Spleen (tissue), 11 donors: ENCODE measurements around the gene FBP1. TPM values are rescaled to one million over a fixed set of nuclear protein-coding genes. Genes with fewer than 3 reads are reported as not detected.

Experiments used
- DNase-seq: peaks from one replicate; pipeline ENCODE4 v3.0.0-alpha.2; 2020
- H3K27ac ChIP-seq, 8 donors: fragments of 200-600 bp; sonication (generic) in 7 of 8; 1 replicate in 4 of 8; 2 replicates in 4 of 8; pipeline versions ENCODE4 v1.5.0 to v1.8.0; 2016 to 2021; ENCODE audit warnings: inconsistent platforms in 4 of 8, mild to moderate bottlenecking in 4 of 8, moderate library complexity in 1 of 8
- H3K27me3 ChIP-seq, 7 donors: fragments of 200-600 bp; sonication (generic) in 6 of 7; replicated peaks in 1 of 7; 1 replicate in 4 of 7; 2 replicates in 3 of 7; pipeline versions ENCODE4 v1.5.0 to v1.8.0; 2016 to 2021; ENCODE audit warnings: inconsistent platforms in 3 of 7, mild to moderate bottlenecking in 1 of 7
- H3K36me3 ChIP-seq, 6 donors: fragments of 200-600 bp; sonication (generic) in 5 of 6; 1 replicate in 4 of 6; 2 replicates in 2 of 6; pipeline versions ENCODE4 v1.5.0 to v1.8.0; 2016 to 2021; ENCODE audit warnings: inconsistent platforms in 2 of 6
- H3K4me1 ChIP-seq, 6 donors: fragments of 200-600 bp; sonication (generic) in 5 of 6; 1 replicate in 3 of 6; 2 replicates in 3 of 6; pipeline versions ENCODE4 v1.5.0 to v1.8.0; 2016 to 2021; ENCODE audit warnings: inconsistent platforms in 3 of 6
- H3K4me3 ChIP-seq, 8 donors: fragments of 200-600 bp; sonication (generic) in 7 of 8; 1 replicate in 4 of 8; 2 replicates in 4 of 8; pipeline versions ENCODE4 v1.5.0 to v1.8.0; 2016 to 2021; ENCODE audit warnings: inconsistent platforms in 4 of 8, mild to moderate bottlenecking in 4 of 8, moderate library complexity in 2 of 8
- H3K9me3 ChIP-seq, 8 donors: fragments of 200-600 bp; sonication (generic) in 7 of 8; 1 replicate in 4 of 8; 2 replicates in 4 of 8; pipeline versions ENCODE4 v1.5.0 to v1.8.0; 2016 to 2021; ENCODE audit warnings: inconsistent platforms in 4 of 8
- CTCF ChIP-seq, 11 experiments: fragments of 200-600 bp in 7 of 11; fragments of 450-650 bp in 4 of 11; sonication (generic) in 4 of 11; IDR thresholded peaks in 8 of 11; conservative IDR thresholded peaks in 3 of 11; 1 replicate in 7 of 11; 2 replicates in 4 of 11; pipeline versions ENCODE4 v1.4.0 to v1.8.0; 2016 to 2021; ENCODE audit warnings: antibody characterized with exemption in 11 of 11, inconsistent platforms in 4 of 11, mild to moderate bottlenecking in 1 of 11
- POLR2A ChIP-seq, 3 donors: fragments of 450-650 bp; IDR thresholded peaks; one replicate each; pipeline ENCODE4 v1.5.1; 2017; ENCODE audit warnings: antibody characterized with exemption in 3 of 3, mild to moderate bottlenecking in 1 of 3
- POLR2AphosphoS5 ChIP-seq, 3 donors: sonication (generic); formaldehyde crosslinking; IDR thresholded peaks; one replicate each; pipeline ENCODE4 v1.5.1; 2017; ENCODE audit warnings: antibody characterized with exemption in 3 of 3
- WGBS, 5 donors: extraction: QIAGEN DNeasy Blood & Tissue Kit in 3 of 5; methylation state at CpG; one replicate each; pipeline versions ENCODE4 v1.1.5 to v1.1.7; 2013 to 2018; 5-methylcytosine and 5-hydroxymethylcytosine counted together
- intact Hi-C: fragments of 100-400 bp; cut with DNase I; formaldehyde crosslinking; loops from one replicate; pipeline ENCODE4 v1.15.0; 2023; ENCODE audit warnings: low total_unique reads
- polyA plus RNA-seq, 3 donors: library from polyadenylated mRNA; stranded (reverse); fragments of 200-250 nt; gene quantifications; one replicate each; pipeline ENCODE4 v1.2.1, GENCODE V29; 2013
- total RNA-seq, 7 donors: library from RNA; depleted of rRNA in 3 of 7; stranded (reverse); fragments of >200 nt in 3 of 7; fragmentation: NEBNext Ultra II Directional in 4 of 7; extraction: Animal tissue kit (Norgen Biotek cat#: 25700) in 4 of 7; gene quantifications; one replicate each; pipeline versions ENCODE4 v1.1.0 to v1.2.1, GENCODE V29; 2016 to 2021
- donor health status: healthy with polysubstance abuse.
- donor health status: DM: no; HTN: no; CAD: no; lungs with moderate emphysema.
- donor health status: DM: no; HTN: no; CAD: no.
- donor health status: Bipolar disorder and iron deficiency.
- donor health status: healthy.
- donor health status: DM: no; HTN: no; CAD: no.
- donor health status: DM: yes; HTN: yes; CAD: no.

The FBP1 gene
- total and polyA plus RNA-seq, 10 donors = 7.9 to 57.4 (median 12.4) TPM

GRCh38 chr9:94577036-94577435, 62.3 kb downstream of the FBP1 start:
- peaks cover 0 to under 1% (median 0%) of the 10 kb centered on the region in 7 donors for H3K27me3 ChIP-seq
- intact Hi-C loops = no loop called here
- H3K27ac ChIP-seq = no peak overlapping the region
- 0 to 22% (median 19%) methylated on average over 1 of the region's 1 CpG for WGBS, 5 donors
- no peaks in the 10 kb centered on the region for H3K9me3 ChIP-seq
- H3K4me1 ChIP-seq = no peaks in the 10 kb centered on the region
- no peaks in the 10 kb centered on the region for H3K36me3 ChIP-seq
- no peak for TF ChIP-seq POLR2A (IDR thresholded peaks at IDR 0.05)
- no peak for TF ChIP-seq POLR2AphosphoS5 (IDR thresholded peaks at IDR 0.05)
- no peak for TF ChIP-seq CTCF (IDR thresholded peaks at IDR 0.05 in 8 of 11, conservative IDR thresholded peaks at IDR 0.05 in 3 of 11)
- no peak overlapping the region for H3K4me3 ChIP-seq
- DNase-seq = no peak

GRCh38 chr9:94576131-94576530, 63.2 kb downstream of the FBP1 start:
- no peak for DNase-seq
- intact Hi-C loops = no loop called here
- Histone ChIP-seq H3K27ac (no peak overlapping the region), H3K27me3 (peaks cover 0 to 10% (median 0%) of the 10 kb centered on the region in 7 donors), H3K36me3 (no peaks in the 10 kb centered on the region), H3K9me3 (no peaks in the 10 kb centered on the region), H3K4me3 (no peak overlapping the region), H3K4me1 (no peaks in the 10 kb centered on the region)
- TF ChIP-seq CTCF (IDR thresholded peaks at IDR 0.05 in 8 of 11, conservative IDR thresholded peaks at IDR 0.05 in 3 of 11) = no peak
- TF ChIP-seq POLR2A (IDR thresholded peaks at IDR 0.05) = no peak
- no peak for TF ChIP-seq POLR2AphosphoS5 (IDR thresholded peaks at IDR 0.05)
- WGBS, 5 donors = 54 to 76% (median 74%) methylated on average over 2 of the region's 2 CpGs

- DNase-seq = no peak
- H3K9me3 ChIP-seq = no peaks in the 10 kb centered on the region
- H3K4me3 ChIP-seq = no peak overlapping the region
- intact Hi-C loops = no loop called here
- WGBS, 5 donors = 88 to 95% (median 90%) methylated on average over 16 to 17 of the region's 17 CpGs
- H3K27me3 ChIP-seq = peaks cover 0 to 12% (median 0%) of the 10 kb centered on the region in 7 donors
- no peaks in the 10 kb centered on the region for H3K36me3 ChIP-seq
- H3K4me1 ChIP-seq = no peaks in the 10 kb centered on the region
- H3K27ac ChIP-seq = no peak overlapping the region
- TF ChIP-seq POLR2A (IDR thresholded peaks at IDR 0.05) = no peak
- TF ChIP-seq POLR2AphosphoS5 (IDR thresholded peaks at IDR 0.05) = no peak
- TF ChIP-seq CTCF (IDR thresholded peaks at IDR 0.05 in 8 of 11, conservative IDR thresholded peaks at IDR 0.05 in 3 of 11) = no peak
These were observed 70.2 kb downstream of the FBP1 start for GRCh38 chr9:94568972-94569712.

GRCh38 chr9:94568250-94568889, 70.9 kb downstream of the FBP1 start:
- TF ChIP-seq POLR2A (IDR thresholded peaks at IDR 0.05) = no peak
- TF ChIP-seq CTCF (IDR thresholded peaks at IDR 0.05 in 8 of 11, conservative IDR thresholded peaks at IDR 0.05 in 3 of 11) = no peak
- no peak for TF ChIP-seq POLR2AphosphoS5 (IDR thresholded peaks at IDR 0.05)
- Histone ChIP-seq H3K4me1 (no peaks in the 10 kb centered on the region), H3K36me3 (no peaks in the 10 kb centered on the region), H3K27me3 (peaks cover 0 to 12% (median 0%) of the 10 kb centered on the region in 7 donors), H3K4me3 (no peak overlapping the region), H3K27ac (no peak overlapping the region), H3K9me3 (no peaks in the 10 kb centered on the region)
- DNase-seq = no peak
- intact Hi-C loops = no loop called here
- WGBS, 5 donors = 77 to 90% (median 80%) methylated on average over 3 of the region's 3 CpGs
